Ovary (tissue), 9 donors: ENCODE measurements around the gene MANSC1. TPM values are rescaled to one million over a fixed set of nuclear protein-coding genes. Genes with fewer than 3 reads are reported as not detected.

ENCODE experiments used
- DNase-seq, 5 donors: peaks; one replicate each; pipeline ENCODE4 v3.0.0-alpha.2; 2019 to 2020
- H3K27ac ChIP-seq, 2 donors: fragments of 200-600 bp; one replicate each; pipeline versions ENCODE4 v1.5.1 to v1.8.0; 2019 to 2022
- H3K27me3 ChIP-seq: fragments of 200-600 bp; one replicate; pipeline ENCODE4 v1.8.0; 2022
- H3K36me3 ChIP-seq: fragments of 200-600 bp; sonication (generic); one replicate; pipeline ENCODE4 v1.5.1; 2019
- H3K4me1 ChIP-seq: one replicate; pipeline ENCODE4 v1.8.1; 2013; ENCODE audit warnings: mild to moderate bottlenecking, moderate library complexity; ENCODE audit not compliant: insufficient read depth
- H3K4me3 ChIP-seq: fragments of 200-600 bp; sonication (generic); one replicate; pipeline ENCODE4 v1.5.1; 2017
- H3K9me3 ChIP-seq, 2 donors: fragments of 200-600 bp in 1 of 2; sonication (generic) in 1 of 2; one replicate each; pipeline versions ENCODE4 v1.5.1 to v1.8.1; 2013 to 2019; ENCODE audit warnings: mild to moderate bottlenecking in 1 of 2, moderate library complexity in 1 of 2
- EP300 ChIP-seq: sonication (generic); formaldehyde crosslinking; IDR thresholded peaks from one replicate; pipeline ENCODE4 v1.6.1; 2017; ENCODE audit warnings: antibody characterized with exemption
- POLR2A ChIP-seq: fragments of 450-650 bp; IDR thresholded peaks from one replicate; pipeline ENCODE4 v1.6.1; 2017; ENCODE audit warnings: antibody characterized with exemption, mild to moderate bottlenecking, moderate library complexity
- WGBS, 3 donors: extraction: QIAGEN DNeasy Blood & Tissue Kit in 1 of 3; methylation state at CpG; one replicate each; pipeline versions ENCODE4 v1.1.5 to v1.1.7; 2013 to 2017; 5-methylcytosine and 5-hydroxymethylcytosine counted together
- intact Hi-C, 4 donors: fragments of 100-400 bp; cut with DNase I; formaldehyde crosslinking; loops; one replicate each; pipeline versions ENCODE4 v1.11.0 to v1.15.1; 2022 to 2023
- polyA plus RNA-seq, 2 donors: library from polyadenylated mRNA; stranded (reverse); fragments of 200-250 nt in 1 of 2; fragments of 350-450 nt in 1 of 2; fragmentation: Illumina TruSeq in 1 of 2; extraction: RNeasy Lipid Tissue Mini Kit (QIAGEN cat#74804) in 1 of 2; gene quantifications; one replicate each; pipeline ENCODE4 v1.2.3, GENCODE V29; 2013 to 2014
- total RNA-seq, 7 donors: library from RNA; depleted of rRNA in 2 of 7; stranded (reverse); fragments of >200 nt in 2 of 7; fragmentation: NEBNext Ultra II Directional in 3 of 7; extraction: Animal tissue kit (Norgen Biotek cat#: 25700) in 3 of 7; gene quantifications; one replicate each; pipeline versions ENCODE4 v1.1.0 to v1.2.4, GENCODE V29; 2016 to 2023
- TF ChIP-seq, protein P1 (sequence below), 3 donors: fragments of 450-650 bp in 2 of 3; fragments of 200-600 bp in 1 of 3; IDR thresholded peaks; one replicate each; pipeline versions ENCODE4 v1.5.1 to v1.8.0; 2016 to 2022; ENCODE audit warnings: antibody characterized with exemption in 3 of 3, mild to moderate bottlenecking in 1 of 3
- donor health status: DM: no; HTN: no; CAD: no; lungs with moderate emphysema.
- donor health status: DM: no; HTN: no; CAD: no.
- donor health status: Bipolar disorder and iron deficiency.
- donor health status: DM: yes; HTN: yes; CAD: no.
- donor health status: DM: no; HTN: no; CAD: no.
- donor health status: DM: yes; HTN: yes; CAD: no.

The MANSC1 gene
- total and polyA plus RNA-seq, 9 donors = 5.0 to 33.3 (median 17.2) TPM

DNA sequence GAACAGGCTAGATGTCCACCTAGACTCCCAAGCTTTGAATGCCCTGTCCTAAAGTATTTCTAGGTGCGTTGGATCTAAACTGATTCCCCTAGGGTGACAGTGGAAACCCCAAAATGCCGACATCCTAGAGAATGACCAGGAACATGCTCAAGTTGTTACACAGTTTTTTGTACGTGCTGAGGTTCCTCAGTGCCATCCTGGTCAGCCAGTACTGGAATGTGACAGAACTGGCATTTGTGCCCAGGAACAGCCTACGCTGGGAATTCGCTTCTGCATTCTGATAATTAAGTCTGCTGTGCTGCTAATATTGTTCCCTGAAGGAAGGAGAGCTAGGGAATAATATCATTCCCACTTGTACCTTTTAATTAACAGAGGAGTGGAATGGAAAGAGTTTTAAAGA is 47.1 kb upstream of the MANSC1 start:
- 90 to 98% (median 95%) methylated on average over 5 of the region's 5 CpGs for WGBS, 3 donors
- Histone ChIP-seq H3K9me3 (no peaks in the 10 kb centered on the region), H3K27ac (no peak overlapping the region), H3K4me1 (no peaks in the 10 kb centered on the region), H3K36me3 (no peaks in the 10 kb centered on the region), H3K4me3 (no peak overlapping the region), H3K27me3 (no peaks in the 10 kb centered on the region)
- TF ChIP-seq, protein P1, sequence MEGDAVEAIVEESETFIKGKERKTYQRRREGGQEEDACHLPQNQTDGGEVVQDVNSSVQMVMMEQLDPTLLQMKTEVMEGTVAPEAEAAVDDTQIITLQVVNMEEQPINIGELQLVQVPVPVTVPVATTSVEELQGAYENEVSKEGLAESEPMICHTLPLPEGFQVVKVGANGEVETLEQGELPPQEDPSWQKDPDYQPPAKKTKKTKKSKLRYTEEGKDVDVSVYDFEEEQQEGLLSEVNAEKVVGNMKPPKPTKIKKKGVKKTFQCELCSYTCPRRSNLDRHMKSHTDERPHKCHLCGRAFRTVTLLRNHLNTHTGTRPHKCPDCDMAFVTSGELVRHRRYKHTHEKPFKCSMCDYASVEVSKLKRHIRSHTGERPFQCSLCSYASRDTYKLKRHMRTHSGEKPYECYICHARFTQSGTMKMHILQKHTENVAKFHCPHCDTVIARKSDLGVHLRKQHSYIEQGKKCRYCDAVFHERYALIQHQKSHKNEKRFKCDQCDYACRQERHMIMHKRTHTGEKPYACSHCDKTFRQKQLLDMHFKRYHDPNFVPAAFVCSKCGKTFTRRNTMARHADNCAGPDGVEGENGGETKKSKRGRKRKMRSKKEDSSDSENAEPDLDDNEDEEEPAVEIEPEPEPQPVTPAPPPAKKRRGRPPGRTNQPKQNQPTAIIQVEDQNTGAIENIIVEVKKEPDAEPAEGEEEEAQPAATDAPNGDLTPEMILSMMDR (IDR thresholded peaks at IDR 0.05) = no peak
- TF ChIP-seq POLR2A = no peak
- no peak for TF ChIP-seq EP300
- intact Hi-C loops = no loop called here
- no peak for DNase-seq

DNA sequence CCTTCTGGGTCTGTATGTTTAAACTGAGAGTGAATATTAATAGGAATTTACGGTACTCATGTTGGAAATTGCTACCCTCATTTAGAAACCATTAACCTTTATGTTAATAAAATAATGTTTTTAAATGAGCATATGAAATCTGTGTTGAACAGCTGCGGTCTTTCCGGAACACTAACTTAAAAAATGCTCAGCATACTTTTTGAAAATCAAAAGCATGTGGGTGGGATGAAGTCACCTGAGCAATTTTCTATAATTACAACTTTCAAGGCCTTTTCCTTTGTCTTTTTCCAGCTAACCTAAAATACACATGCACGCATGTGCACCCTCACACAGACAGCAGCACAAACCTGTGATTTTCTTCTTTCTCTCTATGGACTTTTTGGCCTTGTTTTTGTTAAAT is 46.7 kb upstream of the MANSC1 start:
- DNase-seq = no peak
- Histone ChIP-seq H3K4me1 (no peaks in the 10 kb centered on the region), H3K27ac (no peak overlapping the region), H3K4me3 (no peak overlapping the region), H3K36me3 (no peaks in the 10 kb centered on the region), H3K27me3 (no peaks in the 10 kb centered on the region), H3K9me3 (no peaks in the 10 kb centered on the region)
- WGBS, 3 donors = 48 to 75% (median 75%) methylated on average over 4 of the region's 4 CpGs
- no peak for TF ChIP-seq POLR2A
- TF ChIP-seq, protein P1 (IDR thresholded peaks at IDR 0.05) = no peak
- no peak for TF ChIP-seq EP300
- intact Hi-C loops = no loop called here

DNA sequence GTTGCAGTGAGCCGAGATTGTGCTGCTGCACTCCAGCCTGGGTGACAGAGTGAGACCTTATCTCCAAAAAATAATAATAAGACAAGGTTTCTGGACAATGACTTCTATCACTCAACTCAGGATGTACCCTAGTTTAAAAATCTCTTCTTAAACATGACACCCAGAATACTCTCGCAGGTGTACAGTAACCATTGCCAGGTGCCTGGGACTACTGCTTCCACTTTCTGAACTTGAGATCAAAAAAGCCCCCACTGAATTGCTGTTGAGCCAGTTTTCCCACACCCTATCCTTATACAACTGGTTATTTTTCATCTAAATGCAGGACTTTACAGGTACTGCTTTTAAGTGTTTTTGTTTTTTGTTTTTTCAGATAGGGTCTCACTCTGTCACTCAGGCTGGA is 43.1 kb upstream of the MANSC1 start:
- Histone ChIP-seq H3K4me1 (no peaks in the 10 kb centered on the region), H3K36me3 (no peaks in the 10 kb centered on the region), H3K9me3 (no peaks in the 10 kb centered on the region), H3K27ac (no peak overlapping the region), H3K4me3 (no peak overlapping the region), H3K27me3 (no peaks in the 10 kb centered on the region)
- intact Hi-C loops = no loop called here
- no peak for DNase-seq
- WGBS, 3 donors = 90 to 96% (median 90%) methylated on average over 2 of the region's 2 CpGs
- TF ChIP-seq, protein P1 (IDR thresholded peaks at IDR 0.05) = no peak
- TF ChIP-seq POLR2A (no peak), EP300 (no peak)

DNA sequence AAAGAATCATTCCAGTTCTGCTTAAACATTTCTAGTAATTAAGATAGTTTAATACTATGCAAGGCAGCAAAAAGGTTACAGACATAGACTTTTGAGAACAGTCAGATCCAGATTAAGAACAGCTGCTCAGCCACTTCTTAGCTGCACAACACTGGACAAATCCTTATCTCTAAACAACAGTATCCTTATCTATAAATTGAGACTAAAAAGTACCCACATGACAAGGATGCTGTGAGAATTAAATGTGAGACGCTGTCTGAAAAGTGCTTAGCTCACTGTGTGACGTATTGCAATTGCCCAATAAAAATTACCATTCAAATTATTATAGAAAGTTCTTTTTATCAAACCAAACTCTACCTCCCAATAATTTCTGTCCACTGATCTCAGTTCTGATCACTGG is 42.4 kb upstream of the MANSC1 start:
- Histone ChIP-seq H3K36me3 (no peaks in the 10 kb centered on the region), H3K9me3 (no peaks in the 10 kb centered on the region), H3K4me3 (no peak overlapping the region), H3K4me1 (no peaks in the 10 kb centered on the region), H3K27ac (no peak overlapping the region), H3K27me3 (no peaks in the 10 kb centered on the region)
- TF ChIP-seq, protein P1 (IDR thresholded peaks at IDR 0.05) = no peak
- no peak for TF ChIP-seq POLR2A
- TF ChIP-seq EP300 = no peak
- intact Hi-C loops = no loop called here
- WGBS, 3 donors = 39 to 58% (median 48%) methylated on average over 2 of the region's 2 CpGs
- DNase-seq = no peak

DNA sequence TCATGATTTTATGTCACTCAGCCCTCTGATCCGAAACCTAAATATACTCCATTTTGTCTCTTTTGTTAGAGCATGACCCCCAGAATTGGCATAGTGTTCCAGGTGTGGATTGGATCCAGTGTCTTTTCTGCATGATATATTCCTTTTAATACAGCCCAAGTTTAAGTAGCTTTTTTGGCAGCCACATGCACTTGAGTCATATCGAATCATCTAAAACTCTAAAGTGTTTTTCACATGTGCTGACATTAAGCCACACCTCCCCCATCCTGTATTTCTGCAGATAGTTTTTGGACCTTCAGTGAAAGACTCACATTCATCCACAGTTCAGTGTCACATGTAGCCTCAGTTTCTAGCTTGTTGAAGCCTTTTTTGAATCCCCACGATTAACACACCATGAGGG is 37.5 kb upstream of the MANSC1 start:
- no peaks in the 10 kb centered on the region for H3K9me3 ChIP-seq
- TF ChIP-seq, protein P1 (IDR thresholded peaks at IDR 0.05) = no peak
- DNase-seq = no peak
- H3K27ac ChIP-seq = no peak overlapping the region
- H3K36me3 ChIP-seq = no peaks in the 10 kb centered on the region
- 72 to 73% (median 73%) methylated on average over 3 of the region's 3 CpGs for WGBS, 3 donors
- H3K4me1 ChIP-seq = no peaks in the 10 kb centered on the region
- H3K27me3 ChIP-seq = no peaks in the 10 kb centered on the region
- H3K4me3 ChIP-seq = no peak overlapping the region
- intact Hi-C loops = no loop called here
